Medulla oblongata (tissue), 1 donor: ENCODE results near the gene PRRC2B.

Experiments used
- DNase-seq: peaks from one replicate; pipeline ENCODE4 v3.0.0-alpha.2; 2015; ENCODE audit errors: extremely low spot score

The PRRC2B gene

DNA sequence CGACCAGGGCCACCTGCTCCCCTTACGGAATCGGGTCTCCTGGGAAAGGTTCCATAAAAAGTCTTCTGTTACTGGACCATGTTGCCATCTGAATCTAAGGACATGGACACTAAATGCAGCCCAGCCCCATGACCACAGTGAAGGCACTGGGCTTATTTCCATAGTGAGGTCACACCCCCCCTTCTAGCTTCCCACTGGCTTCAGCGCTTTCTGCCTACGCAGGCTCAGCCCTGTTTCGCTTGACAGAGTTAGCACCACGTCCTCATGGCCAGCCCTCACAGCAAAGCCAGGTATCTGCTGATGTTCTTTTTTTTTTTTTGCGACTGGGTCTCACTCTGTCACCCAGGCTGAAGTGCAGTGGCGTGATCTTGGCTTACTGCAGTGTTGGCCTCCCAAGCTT is 123.0 kb downstream of the PRRC2B start:
- no peak for DNase-seq

DNA sequence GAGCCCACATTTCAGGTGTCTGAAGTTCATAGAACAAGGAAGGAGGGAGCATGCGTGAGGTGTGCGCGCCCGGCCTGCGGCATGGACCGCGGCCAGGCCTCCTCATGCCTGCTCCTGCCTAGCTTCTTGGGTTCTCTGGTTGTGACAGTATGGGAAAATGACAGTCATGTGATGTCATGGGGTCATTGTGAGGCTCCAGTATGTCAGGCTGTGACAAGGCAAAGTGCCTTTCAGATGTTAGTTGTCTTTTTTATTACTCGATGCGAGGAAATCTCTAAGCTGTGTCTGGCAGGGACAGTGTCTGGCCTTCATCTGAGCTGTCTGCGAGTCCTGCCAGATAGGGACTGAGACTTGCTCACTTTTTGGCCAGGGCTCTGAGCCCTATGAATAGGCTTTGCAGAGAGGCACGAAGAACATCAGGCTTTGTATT is 123.9 kb downstream of the PRRC2B start:
- DNase-seq = peak; percentile 80

DNA sequence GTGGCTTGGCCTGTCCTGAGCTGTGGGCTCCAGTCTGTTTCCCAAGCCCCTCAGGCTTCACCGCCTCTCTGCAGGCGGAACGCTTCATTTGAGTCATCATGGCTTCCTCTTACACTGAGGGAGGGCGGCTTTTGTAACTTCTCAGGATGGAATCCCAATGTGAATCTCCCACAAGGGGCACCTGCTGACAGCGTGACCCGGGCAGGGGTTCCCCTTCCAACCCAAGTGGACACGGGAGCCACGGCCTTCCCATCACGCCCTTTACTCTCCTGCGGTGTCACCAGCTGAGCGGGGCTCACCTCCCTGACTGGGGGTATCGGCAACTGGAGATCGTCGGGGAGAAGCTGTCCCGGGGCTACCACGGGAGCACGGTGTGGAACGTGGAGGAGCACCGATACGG is 124.7 kb downstream of the PRRC2B start:
- DNase-seq = no peak

DNA sequence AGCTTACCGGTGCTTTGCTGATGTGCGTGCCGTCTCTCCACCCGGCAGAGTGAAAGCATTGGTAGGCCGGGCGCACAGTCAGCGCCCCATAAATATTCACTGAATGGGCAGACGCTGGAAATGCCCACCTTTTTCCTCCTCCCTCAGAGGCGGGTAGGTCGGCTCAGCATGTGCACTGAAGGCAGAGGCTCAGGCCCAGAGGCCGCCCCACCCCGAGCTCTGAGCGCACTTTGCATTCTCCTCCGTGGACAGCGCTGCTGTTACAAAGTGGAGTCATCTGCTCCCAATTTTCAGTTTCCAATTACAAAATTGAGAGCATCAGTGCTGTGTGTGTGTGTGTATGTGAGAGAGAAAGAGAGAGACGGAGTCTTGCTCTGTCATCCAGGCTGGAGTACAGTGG is 126.6 kb downstream of the PRRC2B start:
- DNase-seq = no peak

DNA sequence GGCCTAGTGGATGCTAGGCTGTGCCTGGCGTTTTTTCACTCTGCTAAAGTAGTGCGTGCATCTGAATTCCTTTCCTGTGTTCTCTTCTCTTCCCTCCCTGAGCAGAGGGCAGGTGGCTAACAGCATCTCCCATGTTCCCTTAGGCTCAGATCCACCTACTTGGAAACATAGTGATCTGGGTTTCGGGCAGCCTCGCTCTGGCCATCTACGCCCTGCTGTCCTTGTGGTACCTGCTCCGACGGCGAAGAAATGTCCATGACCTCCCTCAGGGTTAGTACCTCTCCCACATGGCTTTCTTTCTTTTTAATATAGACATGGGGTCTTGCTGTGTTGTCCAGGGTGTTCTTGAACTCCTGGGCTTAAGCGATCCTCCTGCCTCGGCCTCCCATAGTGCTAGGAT is 127.3 kb downstream of the PRRC2B start:
- DNase-seq = no peak

DNA sequence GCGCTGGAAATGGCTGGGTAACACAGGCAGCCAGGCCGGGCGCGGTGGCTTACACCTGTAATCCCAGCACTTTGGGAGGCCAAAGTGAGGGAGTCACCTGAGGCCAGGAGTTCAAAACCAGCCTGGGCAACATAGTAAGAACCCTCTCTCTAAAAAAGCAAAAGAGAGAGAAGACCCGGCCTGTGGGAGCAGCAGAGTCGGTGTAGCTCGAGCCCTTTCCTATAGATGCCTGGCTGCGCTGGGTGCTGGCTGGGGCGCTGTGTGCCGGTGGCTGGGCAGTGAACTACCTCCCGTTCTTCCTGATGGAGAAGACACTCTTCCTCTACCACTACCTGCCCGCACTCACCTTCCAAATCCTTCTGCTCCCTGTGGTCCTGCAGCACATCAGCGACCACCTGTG is 127.9 kb downstream of the PRRC2B start:
- no peak for DNase-seq

DNA sequence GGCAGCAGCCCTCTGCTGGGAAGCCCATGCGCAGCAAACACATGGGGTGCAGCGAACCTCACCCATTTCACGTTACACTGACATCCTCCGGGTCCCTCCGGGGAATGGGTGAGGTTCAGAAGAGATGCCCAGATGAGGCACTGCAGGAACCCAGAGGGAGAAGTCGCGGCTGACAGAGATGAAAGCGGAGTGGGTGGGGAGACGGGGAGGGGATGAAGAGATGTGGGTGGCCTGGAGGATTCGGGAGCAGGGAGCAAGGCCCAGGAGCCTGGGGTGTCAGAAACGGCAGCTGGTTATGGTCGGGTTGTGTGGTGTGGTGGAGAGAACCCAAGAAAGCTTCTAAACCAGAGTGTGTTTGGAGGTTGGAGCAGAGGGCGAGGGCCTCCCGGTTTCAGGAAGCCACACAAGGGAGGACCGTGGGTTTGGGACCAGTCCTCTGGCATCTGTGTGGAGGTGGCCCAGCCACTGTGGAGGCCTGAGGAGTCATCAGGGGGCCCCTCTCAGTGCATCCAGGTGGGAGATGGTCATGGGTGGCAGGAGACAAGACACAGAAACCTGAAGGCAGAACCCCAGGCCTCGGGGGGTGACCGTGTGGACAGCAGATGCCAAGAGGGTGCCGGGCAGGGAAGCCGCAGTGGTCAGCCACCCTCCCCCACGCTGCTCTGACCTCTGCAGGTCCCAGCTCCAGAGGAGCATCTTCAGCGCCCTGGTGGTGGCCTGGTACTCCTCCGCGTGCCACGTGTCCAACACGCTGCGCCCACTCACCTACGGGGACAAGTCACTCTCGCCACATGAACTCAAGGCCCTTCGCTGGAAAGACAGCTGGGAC is 128.6 kb downstream of the PRRC2B start:
- no peak for DNase-seq

DNA sequence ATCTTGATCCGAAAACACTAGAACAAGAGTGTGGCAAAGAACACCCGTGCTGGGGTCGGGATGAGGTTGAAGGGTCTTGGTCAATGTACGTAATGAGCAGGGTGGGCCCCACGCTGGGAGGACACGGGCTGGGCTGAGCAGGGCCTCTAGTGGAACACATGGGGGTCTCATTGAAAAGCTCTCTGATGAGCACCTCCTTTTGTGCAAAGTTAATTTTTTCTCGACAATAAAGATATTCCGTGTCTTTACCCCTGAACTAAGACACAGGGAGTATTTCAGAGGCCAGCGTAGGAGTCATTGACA is 129.2 kb downstream of the PRRC2B start:
- DNase-seq = no peak

DNA sequence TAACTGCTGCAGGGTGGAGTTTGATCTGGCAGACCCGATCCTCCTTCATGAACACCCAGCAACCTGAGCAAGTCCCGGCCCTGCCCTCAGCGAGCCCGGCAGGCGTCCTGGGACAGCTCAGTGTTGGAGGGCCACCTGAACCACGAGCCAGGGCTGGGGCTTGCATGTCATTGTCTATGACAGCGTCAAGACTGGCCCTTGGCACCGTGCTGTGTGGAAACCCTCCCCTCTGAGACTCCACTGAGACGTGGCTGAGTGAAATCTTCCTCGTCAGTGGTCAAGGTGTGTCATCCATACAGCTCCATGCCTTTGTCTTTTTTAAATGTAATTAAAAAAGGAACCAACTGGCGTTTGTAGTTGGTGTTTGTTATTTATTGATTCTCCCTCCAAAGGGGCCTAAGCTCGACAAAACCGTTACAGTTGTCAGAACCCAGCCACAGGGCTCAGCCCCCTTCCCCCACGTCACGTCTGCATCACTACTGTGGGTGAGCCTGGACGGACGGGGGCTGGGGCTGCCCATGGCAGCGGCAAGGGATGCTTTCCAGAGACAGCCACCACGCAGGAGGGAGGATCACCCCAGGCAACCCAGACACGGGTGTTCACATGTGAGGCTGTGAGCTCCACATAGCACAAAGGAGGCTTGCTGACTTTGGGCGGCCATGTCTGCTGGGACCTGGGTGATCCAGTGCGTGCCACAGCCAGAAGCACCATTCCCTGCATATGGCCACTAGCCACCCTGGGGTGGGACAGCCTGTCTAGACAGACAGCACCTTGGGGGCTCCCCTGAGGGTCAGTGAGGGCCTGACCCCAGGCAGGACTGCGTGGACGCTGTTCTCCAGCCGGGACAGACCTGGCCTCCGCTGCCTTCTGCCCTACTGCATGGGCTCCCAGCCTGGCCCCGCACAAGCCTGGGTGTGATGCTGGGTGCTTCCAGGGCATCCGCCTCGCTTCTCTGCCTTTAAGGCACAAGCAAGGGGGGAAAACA is 129.9 kb downstream of the PRRC2B start:
- DNase-seq = no peak

DNA sequence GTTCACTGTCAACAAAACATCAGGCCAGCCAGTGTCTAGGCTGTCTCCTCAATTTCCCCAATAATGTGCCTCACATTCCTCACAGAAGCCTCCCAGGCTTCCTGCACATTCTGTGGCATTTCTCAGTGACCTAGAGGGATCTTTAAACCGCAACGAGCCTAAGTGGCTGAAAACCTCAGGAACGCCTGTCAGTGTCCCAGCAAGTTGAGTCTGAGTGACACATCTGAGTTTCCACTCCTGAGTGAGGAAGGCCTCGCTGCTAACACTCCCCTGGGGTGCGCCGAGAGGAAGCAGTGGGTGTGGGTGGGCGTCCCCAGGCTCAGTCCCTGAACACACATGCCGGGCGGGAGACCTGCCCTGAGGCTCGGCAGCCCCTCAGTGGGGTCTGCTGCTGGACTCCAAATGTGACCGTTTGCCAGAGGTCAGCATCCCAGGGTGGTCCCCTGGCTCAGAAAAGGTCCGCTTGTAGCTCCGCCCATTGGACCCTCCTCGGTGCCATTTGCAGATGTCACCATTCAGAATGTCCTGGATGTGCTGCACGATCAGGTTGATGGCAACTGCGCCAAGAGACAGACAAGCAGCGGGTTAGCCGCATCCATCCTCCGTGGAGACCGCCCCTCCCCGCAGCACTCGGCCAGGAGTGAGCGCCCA is 130.9 kb downstream of the PRRC2B start:
- no peak for DNase-seq

DNA sequence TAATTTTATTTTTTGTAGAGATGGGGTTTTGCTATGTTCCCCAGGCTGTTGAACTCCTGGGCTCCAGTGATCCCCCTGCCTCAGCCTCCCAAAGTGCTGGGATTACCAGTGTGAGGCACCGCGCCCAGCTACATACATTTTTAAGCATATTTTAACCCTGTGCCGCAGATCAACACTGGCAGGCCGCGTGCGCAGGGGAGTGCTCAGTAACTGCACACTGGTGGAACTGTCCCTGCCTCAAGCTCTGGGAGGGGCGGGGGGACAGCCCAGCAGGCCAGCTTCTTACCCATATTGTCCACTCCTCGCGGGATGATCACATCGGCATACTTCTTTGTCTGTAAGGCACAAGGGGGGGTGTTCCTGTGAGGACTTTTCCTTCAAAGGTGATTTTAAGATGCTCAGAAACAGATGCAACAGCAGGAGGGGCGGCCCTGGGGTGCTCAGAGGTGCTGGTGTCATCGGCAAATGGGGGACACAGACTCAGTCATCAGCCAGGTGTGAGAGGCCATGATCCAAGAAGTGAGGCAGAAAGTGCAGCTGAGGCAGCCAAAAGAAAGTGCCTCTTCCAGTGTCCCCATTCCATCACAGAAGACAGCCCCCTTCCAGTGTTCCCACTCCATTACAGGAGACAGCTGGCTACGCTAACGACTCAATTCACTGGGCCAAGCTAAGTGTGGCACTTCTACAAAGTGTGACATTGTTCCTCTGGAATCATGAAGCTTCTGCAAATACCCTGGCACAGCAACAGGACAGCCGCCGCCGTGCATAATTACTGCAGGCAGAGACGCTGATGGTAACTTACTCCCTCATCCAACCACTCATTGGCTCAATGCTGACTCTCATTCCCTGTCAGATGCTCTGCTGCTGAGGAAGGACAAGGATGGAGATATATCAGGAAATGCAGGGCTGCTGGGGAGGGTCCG is 132.0 kb downstream of the PRRC2B start:
- peak; percentile 82 for DNase-seq

DNA sequence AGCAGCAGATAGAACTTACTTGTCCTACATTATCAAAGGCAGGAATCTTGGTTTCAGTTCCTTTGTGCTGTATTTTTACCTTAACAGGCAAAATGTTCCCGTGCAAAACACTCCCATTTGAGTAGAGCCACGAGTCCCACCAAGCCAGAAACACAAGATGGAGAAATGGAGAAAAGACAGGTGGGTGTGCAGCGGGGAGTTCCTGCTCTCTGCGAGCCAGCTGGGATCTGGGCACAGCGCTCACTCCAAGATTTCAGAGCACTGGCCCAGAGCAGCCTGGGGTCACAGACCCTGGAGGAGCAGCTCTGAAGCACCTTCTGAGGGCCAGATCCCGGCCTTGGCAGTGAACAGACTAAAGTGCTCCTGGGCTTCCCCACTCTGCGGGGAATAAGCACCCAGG is 134.3 kb downstream of the PRRC2B start:
- no peak for DNase-seq

DNA sequence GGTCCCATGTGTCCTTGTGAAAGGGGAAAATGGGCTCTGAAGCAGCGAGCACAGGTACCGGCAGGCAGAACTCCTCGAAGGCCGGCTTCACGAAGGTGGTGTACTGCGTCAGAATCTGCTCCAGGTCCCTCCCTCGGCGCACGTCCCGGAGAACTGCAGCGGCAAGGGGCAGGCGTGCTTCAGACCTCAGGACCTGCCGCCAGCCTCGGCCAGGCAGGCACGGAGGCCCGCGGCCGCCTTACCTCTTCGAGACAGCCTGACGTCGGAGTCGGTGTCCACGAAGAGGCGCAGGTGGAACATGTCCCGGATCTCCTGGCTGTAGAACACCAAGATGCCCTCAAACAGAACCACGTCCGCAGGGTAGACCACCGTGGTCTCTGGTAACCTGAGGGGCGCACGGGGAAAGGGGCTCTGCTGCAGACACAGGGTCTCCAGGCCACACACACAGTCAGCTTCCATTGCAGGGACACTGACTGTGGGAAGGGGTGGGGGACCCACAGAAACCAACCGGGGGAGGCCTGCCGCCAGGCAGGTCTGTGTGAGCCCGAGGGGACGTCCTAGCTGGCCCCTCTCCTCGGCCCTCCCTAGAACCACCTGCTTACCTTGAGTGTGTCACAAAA is 135.1 kb downstream of the PRRC2B start:
- no peak for DNase-seq

DNA sequence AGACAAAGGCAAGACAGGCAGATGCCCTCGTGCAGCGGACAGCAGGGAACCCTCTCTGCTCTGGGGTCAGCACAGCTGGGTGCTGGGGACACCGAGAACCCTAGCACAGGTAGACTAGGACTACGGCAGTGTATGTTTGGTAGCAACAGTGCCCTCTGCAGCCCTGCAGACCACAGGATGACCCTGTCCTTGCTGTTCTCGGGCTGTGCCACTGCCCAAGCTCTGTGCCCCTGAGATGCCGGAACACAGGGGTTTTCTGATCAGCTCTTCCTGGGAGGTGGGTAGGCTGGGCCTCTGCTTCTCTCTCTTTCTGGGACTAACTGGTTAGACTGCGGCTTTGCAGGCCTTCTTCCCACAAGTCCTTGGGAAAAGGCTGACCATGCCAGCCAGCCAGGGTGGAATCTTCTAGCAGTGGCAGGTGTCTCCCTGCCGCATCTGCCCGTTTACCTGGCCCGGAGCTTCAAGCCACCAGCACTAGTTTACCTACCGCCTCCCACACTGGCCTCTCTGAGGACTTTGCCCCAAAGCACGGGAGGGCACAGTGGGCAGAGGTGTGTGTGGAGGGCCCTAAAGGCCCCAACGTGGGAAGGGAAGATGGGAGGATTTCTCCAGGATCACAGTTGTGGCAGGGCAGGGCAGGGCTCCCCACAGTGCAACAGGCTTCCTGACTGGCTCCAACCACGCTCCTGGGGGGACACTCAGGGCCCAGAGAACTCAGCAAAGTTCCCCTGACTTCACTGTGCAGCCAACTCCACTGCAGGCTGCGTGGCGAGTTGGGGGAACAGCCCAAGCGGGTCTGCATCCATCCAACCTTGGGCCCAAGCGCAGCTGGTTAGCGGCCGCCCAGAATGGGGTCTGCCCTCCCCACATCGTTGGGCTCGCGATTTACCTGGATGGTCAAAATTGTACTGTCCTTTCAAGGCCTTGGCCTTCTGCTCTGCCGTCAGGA is 136.0 kb downstream of the PRRC2B start:
- no peak for DNase-seq

DNA sequence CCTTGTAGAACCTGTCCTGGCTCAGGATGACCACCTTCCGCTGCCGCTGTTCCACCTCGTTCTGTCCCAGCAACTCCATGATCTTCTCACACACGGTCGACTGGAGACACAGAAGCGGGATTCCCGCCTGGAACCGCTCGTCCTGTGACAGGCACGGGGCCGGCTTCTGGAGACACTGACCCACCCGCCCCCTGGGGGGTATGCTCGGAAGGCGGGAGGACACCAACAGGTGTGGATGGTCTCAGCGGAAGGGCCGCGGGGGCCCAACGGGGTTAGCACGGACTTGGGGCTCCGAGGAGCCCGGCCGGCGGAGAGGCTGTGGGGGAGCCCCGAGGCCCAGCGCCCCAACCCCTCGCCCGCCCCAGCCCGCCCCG is 136.6 kb downstream of the PRRC2B start:
- DNase-seq = no peak

DNA sequence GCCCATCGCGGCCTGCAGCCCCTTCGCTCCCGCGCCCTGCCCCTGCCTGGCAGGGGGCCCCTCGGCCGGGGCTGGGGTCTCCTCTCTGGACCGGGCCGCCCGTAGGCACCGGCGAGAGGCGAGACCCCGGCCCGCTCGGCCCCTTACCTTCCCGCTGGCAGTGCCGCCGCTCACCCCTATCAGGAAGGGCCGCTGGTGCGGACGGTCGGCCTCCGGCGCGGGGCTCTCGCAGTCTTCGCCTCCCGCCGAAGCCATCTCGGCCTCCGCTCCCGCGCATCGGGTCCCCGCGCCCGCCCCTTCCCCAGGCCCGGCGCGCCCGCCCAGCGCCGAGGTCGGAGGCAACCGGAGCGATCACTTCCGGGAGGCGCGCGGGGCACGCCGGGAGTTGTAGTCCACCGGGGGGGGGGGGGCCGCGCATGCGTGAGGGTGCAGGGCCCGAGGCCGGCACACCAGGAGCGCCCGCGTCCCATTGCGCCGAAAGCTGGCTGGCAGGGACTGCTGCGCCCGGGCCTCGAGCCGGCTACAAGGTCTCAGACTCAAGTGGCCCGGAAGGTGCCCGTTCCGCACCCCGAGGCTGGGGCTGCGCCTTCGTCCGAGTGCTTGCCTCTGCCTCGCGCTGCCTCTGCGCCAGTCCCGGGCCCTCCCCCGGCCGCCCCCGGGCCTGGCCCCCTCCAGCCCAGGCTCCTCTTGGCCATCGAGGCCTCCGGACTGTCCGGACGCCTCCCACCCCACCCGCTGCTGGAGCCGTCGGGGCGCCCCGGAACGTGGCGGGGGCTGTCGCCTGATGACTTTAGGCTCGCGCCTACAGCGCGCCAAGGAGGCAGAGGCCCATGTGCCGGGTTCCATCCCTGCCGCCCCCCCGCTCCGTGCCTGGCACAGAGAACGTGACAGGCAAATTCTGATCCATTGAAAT is 137.3 kb downstream of the PRRC2B start, which contains the start of gene UCK1:
UCK1 (minus strand) TSS at position 344 of the 913 bp plus-strand sequence; CDS start at position 255, 89 bp downstream.
- peak; percentile 82 for DNase-seq

DNA sequence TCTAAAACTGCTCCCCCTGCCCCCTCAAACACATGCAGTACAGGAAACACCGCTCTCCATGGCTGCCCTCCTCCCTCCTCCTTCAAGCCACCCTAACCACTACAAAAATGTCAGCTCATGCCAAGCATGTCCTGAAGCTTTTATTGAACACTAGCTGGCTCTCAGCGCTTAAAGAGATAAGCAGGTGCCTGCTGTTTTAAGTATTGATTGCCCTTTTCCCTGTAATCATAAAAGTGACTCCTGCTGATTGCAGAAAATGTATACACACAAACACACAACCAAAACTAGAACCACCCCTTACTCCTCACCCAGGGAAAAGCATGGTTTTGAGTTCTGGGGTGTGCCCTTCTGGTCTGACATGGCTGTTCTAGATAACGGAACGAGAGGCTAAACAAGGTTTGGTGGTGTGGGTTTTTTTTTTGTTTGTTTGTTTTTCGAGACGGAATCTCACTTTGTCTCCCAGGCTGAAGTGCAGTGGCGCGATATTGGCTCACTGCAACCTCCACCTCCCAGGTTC is 140.9 kb downstream of the PRRC2B start:
- DNase-seq = no peak

DNA sequence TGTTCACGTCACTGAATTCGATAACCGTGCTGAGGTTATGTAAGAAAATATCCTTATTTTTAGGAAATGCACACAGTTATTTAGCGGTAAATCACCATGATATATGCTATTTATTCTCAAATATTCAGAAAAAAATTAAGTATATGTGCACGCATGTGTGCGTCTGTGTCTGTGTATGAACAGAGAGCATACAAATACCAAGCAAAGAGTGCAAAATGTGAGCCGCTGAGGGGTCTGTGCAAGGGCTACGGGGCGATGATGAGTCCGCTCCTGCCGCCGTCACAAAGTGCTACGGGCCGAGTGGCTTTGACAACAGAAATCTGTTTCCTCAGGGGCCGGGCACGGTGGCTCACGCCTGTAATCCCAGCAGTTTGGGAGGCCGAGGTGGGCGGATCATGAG is 144.1 kb downstream of the PRRC2B start:
- no peak for DNase-seq
